Breast epithelium (tissue), 3 donors: ENCODE measurements around the gene MUC2.

ENCODE experiments used
- POLR2A ChIP-seq: fragments of 450-650 bp; IDR thresholded peaks from one replicate; pipeline ENCODE4 v1.6.1; 2016; ENCODE audit warnings: antibody characterized with exemption, mild to moderate bottlenecking, moderate library complexity
- POLR2AphosphoS5 ChIP-seq, 3 donors: sonication (generic); formaldehyde crosslinking; IDR thresholded peaks; one replicate each; pipeline ENCODE4 v1.6.1; 2017; ENCODE audit warnings: antibody characterized with exemption in 3 of 3
- TF ChIP-seq, protein P1 (sequence below), 3 donors: fragments of 450-650 bp; IDR thresholded peaks; one replicate each; pipeline ENCODE4 v1.5.1; 2016 to 2017; ENCODE audit warnings: antibody characterized with exemption in 3 of 3, mild to moderate bottlenecking in 3 of 3, moderate library complexity in 3 of 3

GRCh38 chr11:1120532-1121330, 46.1 kb downstream of the MUC2 start:
- no peak for TF ChIP-seq POLR2AphosphoS5 (IDR thresholded peaks at IDR 0.05)
- TF ChIP-seq, protein P1, sequence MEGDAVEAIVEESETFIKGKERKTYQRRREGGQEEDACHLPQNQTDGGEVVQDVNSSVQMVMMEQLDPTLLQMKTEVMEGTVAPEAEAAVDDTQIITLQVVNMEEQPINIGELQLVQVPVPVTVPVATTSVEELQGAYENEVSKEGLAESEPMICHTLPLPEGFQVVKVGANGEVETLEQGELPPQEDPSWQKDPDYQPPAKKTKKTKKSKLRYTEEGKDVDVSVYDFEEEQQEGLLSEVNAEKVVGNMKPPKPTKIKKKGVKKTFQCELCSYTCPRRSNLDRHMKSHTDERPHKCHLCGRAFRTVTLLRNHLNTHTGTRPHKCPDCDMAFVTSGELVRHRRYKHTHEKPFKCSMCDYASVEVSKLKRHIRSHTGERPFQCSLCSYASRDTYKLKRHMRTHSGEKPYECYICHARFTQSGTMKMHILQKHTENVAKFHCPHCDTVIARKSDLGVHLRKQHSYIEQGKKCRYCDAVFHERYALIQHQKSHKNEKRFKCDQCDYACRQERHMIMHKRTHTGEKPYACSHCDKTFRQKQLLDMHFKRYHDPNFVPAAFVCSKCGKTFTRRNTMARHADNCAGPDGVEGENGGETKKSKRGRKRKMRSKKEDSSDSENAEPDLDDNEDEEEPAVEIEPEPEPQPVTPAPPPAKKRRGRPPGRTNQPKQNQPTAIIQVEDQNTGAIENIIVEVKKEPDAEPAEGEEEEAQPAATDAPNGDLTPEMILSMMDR (IDR thresholded peaks at IDR 0.05), result no peak
- no peak for TF ChIP-seq POLR2A
